ENCODE data around the gene GMCL2. TPM values are rescaled to one million over a fixed set of nuclear protein-coding genes. Genes with fewer than 3 reads are reported as not detected.

The GMCL2 gene
- total RNA-seq, 1 experiment from 2014 or later: not detected

- Histone ChIP-seq H3K9me2 (replicated peaks; ENCODE audit: low read length) (no peaks in the 10 kb centered on the region), H3K27me3 (ENCODE audit: low read length) (no peaks in the 10 kb centered on the region), H3K4me2 (ENCODE audit: low read length) (no peak overlapping the region), H3K9me3 (ENCODE audit: low read length) (no peaks in the 10 kb centered on the region), H3K79me2 (ENCODE audit: low read length) (no peaks in the 10 kb centered on the region), H3K27ac (ENCODE audit: low read length) (no peak overlapping the region), H3K4me3 (ENCODE audit: low read length) (no peak overlapping the region), H2AFZ (ENCODE audit: low read length) (no peak overlapping the region), H3K9ac (ENCODE audit: low read length) (no peak overlapping the region), H4K20me1 (ENCODE audit: low read length) (no peaks in the 10 kb centered on the region), H3F3A (ENCODE audit: low read length, unreplicated experiment) (no peaks in the 10 kb centered on the region), H3K36me3 (ENCODE audit: low read depth, low read length) (peaks cover 10% of the 10 kb centered on the region; the same call in 1 of the 2 replicates), H3K4me1 (ENCODE audit: insufficient read depth, low read length) (no peaks in the 10 kb centered on the region)
- CTCF ChIA-PET: interaction anchor here (0.6 kb wide), 1 partner anchor 1409 kb away, joined by 3 read pairs; no protein-coding TSS in a partner anchor
- ATAC-seq: 0 out of 2 replicates have a peak, but pooled peaks have one; percentile 15
- no peak for DNase-seq
- BruUV-seq (replicated peaks): no TSS peak
- POLR2A ChIA-PET (ENCODE audit: unreplicated experiment): interaction anchor here (0.6 kb wide), 1 partner anchor 227 kb away, joined by 3 read pairs; no protein-coding TSS in a partner anchor
- TF ChIP-seq CTCF (conservative IDR thresholded peaks at IDR 0.05; ENCODE audit: low read depth, low read length): no peak
- no peak for TF ChIP-seq EZH2 (IDR thresholded peaks at IDR 0.05; ENCODE audit: low read length, unreplicated experiment)
- TF ChIP-seq EZH2phosphoT487 (IDR thresholded peaks at IDR 0.05; ENCODE audit: borderline replicate concordance, low read length): no peak
- intact Hi-C loops (cut with micrococcal nuclease): no loop called here
These were observed 34.1 kb upstream of the GMCL2 start for GRCh38 chr5:178221282-178221681.

GRCh38 chr5:178218827-178219226 lies 31.7 kb upstream of the GMCL2 start:
- no peak overlapping the region for H3K4me2 ChIP-seq (ENCODE audit: low read length)
- no TSS peak for BruUV-seq (replicated peaks)
- DNase-seq (no peak), ATAC-seq (no peak)
- intact Hi-C loops (cut with micrococcal nuclease): no loop called here
- ChIA-PET POLR2A (ENCODE audit: unreplicated experiment) (no interaction called here), CTCF (no interaction called here)
- no peaks in the 10 kb centered on the region; the same call in 1 of the 2 replicates for H4K20me1 ChIP-seq (ENCODE audit: low read length)
- H3K27me3 ChIP-seq (ENCODE audit: low read length): no peaks in the 10 kb centered on the region
- TF ChIP-seq EZH2 (IDR thresholded peaks at IDR 0.05; ENCODE audit: low read length, unreplicated experiment): no peak
- no peak for TF ChIP-seq EZH2phosphoT487 (IDR thresholded peaks at IDR 0.05; ENCODE audit: borderline replicate concordance, low read length)
- TF ChIP-seq CTCF (conservative IDR thresholded peaks at IDR 0.05; ENCODE audit: low read depth, low read length): no peak
- H3K9me2 ChIP-seq (replicated peaks; ENCODE audit: low read length): no peaks in the 10 kb centered on the region
- H2AFZ ChIP-seq (ENCODE audit: low read length): no peak overlapping the region
- H3F3A ChIP-seq (ENCODE audit: low read length, unreplicated experiment): no peaks in the 10 kb centered on the region
- H3K36me3 ChIP-seq (ENCODE audit: low read depth, low read length): peaks cover 24% of the 10 kb centered on the region; the same call in 1 of the 2 replicates
- no peaks in the 10 kb centered on the region for H3K4me1 ChIP-seq (ENCODE audit: insufficient read depth, low read length)
- H3K9ac ChIP-seq (ENCODE audit: low read length): no peak overlapping the region
- H3K79me2 ChIP-seq (ENCODE audit: low read length): no peaks in the 10 kb centered on the region
- H3K4me3 ChIP-seq (ENCODE audit: low read length): no peak overlapping the region
- no peak overlapping the region for H3K27ac ChIP-seq (ENCODE audit: low read length)
- H3K9me3 ChIP-seq (ENCODE audit: low read length): no peaks in the 10 kb centered on the region

GRCh38 chr5:178218237-178218776 lies 31.1 kb upstream of the GMCL2 start:
- H3K4me3 ChIP-seq (ENCODE audit: low read length): no peak overlapping the region
- no peaks in the 10 kb centered on the region for H3K9me3 ChIP-seq (ENCODE audit: low read length)
- H3K4me1 ChIP-seq (ENCODE audit: insufficient read depth, low read length): no peaks in the 10 kb centered on the region
- no TSS peak for BruUV-seq (replicated peaks)
- POLR2A ChIA-PET (ENCODE audit: unreplicated experiment): no interaction called here
- intact Hi-C loops (cut with micrococcal nuclease): no loop called here
- H2AFZ ChIP-seq (ENCODE audit: low read length): no peak overlapping the region
- peaks cover 28% of the 10 kb centered on the region; the same call in 1 of the 2 replicates for H3K36me3 ChIP-seq (ENCODE audit: low read depth, low read length)
- CTCF ChIA-PET: no interaction called here
- H3K79me2 ChIP-seq (ENCODE audit: low read length): no peaks in the 10 kb centered on the region
- ATAC-seq (no peak), DNase-seq (no peak)
- H3F3A ChIP-seq (ENCODE audit: low read length, unreplicated experiment): no peaks in the 10 kb centered on the region
- H4K20me1 ChIP-seq (ENCODE audit: low read length): no peaks in the 10 kb centered on the region; the same call in 1 of the 2 replicates
- H3K9me2 ChIP-seq (replicated peaks; ENCODE audit: low read length): no peaks in the 10 kb centered on the region
- no peak overlapping the region for H3K4me2 ChIP-seq (ENCODE audit: low read length)
- H3K9ac ChIP-seq (ENCODE audit: low read length): no peak overlapping the region
- H3K27ac ChIP-seq (ENCODE audit: low read length): no peak overlapping the region
- H3K27me3 ChIP-seq (ENCODE audit: low read length): no peaks in the 10 kb centered on the region
- TF ChIP-seq EZH2phosphoT487 (IDR thresholded peaks at IDR 0.05; ENCODE audit: borderline replicate concordance, low read length): no peak
- TF ChIP-seq EZH2 (IDR thresholded peaks at IDR 0.05; ENCODE audit: low read length, unreplicated experiment): no peak
- TF ChIP-seq CTCF (conservative IDR thresholded peaks at IDR 0.05; ENCODE audit: low read depth, low read length): no peak
